BE2C (cell line): ENCODE results near the gene NME3.
"Not testable (repeated sequence)": the region's sequence is repeated elsewhere in the genome, so short reads cannot be mapped to it uniquely, and the experiment has no call there.

Experiments used
- DNase-seq: peaks from one replicate; pipeline ENCODE4 v3.0.0-alpha.2; 2020
- H3K27me3 ChIP-seq: fragments of 250-450 bp; sonication (Bioruptor Pico); 2 replicates; pipeline ENCODE4 v1.5.1; 2020; ENCODE audit warnings: mild to moderate bottlenecking
- H3K36me3 ChIP-seq: fragments of 250-450 bp; sonication (Bioruptor Pico); 2 replicates; pipeline ENCODE4 v1.5.1; 2020; ENCODE audit warnings: mild to moderate bottlenecking
- H3K4me1 ChIP-seq: fragments of 250-450 bp; sonication (Bioruptor Pico); 2 replicates; pipeline ENCODE4 v1.5.1; 2020
- H3K4me3 ChIP-seq: 2 replicates; pipeline ENCODE4 v1.5.1; 2011; ENCODE audit warnings: low read depth, low read length
- H3K9me3 ChIP-seq: fragments of 250-450 bp; sonication (Bioruptor Pico); 2 replicates; pipeline ENCODE4 v1.5.1; 2020
- CTCF ChIP-seq: IDR thresholded peaks from 2 replicates; pipeline ENCODE4 v1.5.1; 2012; ENCODE audit warnings: mild to moderate bottlenecking, low read depth, low read length

Gene NME3

GRCh38 chr16:1734816-1735215 is 36.5 kb downstream of the NME3 start:
- peaks cover 4% of the 10 kb centered on the region; the same call in 1 of the 2 replicates for H3K9me3 ChIP-seq
- no peak for DNase-seq
- no peaks in the 10 kb centered on the region for H3K4me1 ChIP-seq
- peaks cover 26% of the 10 kb centered on the region for H3K36me3 ChIP-seq
- no peak for TF ChIP-seq CTCF
- no peaks in the 10 kb centered on the region for H3K27me3 ChIP-seq
- H3K4me3 ChIP-seq = no peak overlapping the region

- Histone ChIP-seq H3K4me1 (no peaks in the 10 kb centered on the region), H3K4me3 (no peak overlapping the region), H3K36me3 (peaks cover 30% of the 10 kb centered on the region), H3K27me3 (no peaks in the 10 kb centered on the region), H3K9me3 (peaks cover 4% of the 10 kb centered on the region; the same call in 1 of the 2 replicates)
- no peak for TF ChIP-seq CTCF
- DNase-seq = no peak
Observed at GRCh38 chr16:1734123-1734522, 37.2 kb downstream of the NME3 start.

GRCh38 chr16:1732551-1732987 is 38.8 kb downstream of the NME3 start:
- not testable (repeated sequence) for H3K9me3 ChIP-seq, H3K27me3 ChIP-seq, DNase-seq, H3K4me1 ChIP-seq, H3K4me3 ChIP-seq
- H3K36me3 ChIP-seq = peaks cover 37% of the 10 kb centered on the region

- Histone ChIP-seq H3K4me1 (no peaks in the 10 kb centered on the region), H3K9me3 (peaks cover 4% of the 10 kb centered on the region; the same call in 1 of the 2 replicates), H3K4me3 (no peak overlapping the region), H3K36me3 (peaks cover 37% of the 10 kb centered on the region), H3K27me3 (no peaks in the 10 kb centered on the region)
- no peak for DNase-seq
- TF ChIP-seq CTCF = no peak
Observed at GRCh38 chr16:1732071-1732470, 39.3 kb downstream of the NME3 start.

GRCh38 chr16:1731603-1732002 is 39.7 kb downstream of the NME3 start:
- H3K36me3 ChIP-seq = peaks cover 37% of the 10 kb centered on the region

GRCh38 chr16:1731073-1731472 is 40.3 kb downstream of the NME3 start:
- Histone ChIP-seq H3K4me3 (no peak overlapping the region), H3K27me3 (no peaks in the 10 kb centered on the region), H3K36me3 (peaks cover 40% of the 10 kb centered on the region), H3K9me3 (peaks cover 4% of the 10 kb centered on the region; the same call in 1 of the 2 replicates), H3K4me1 (no peaks in the 10 kb centered on the region)
- no peak for DNase-seq
- TF ChIP-seq CTCF = no peak

More at GRCh38 chr16:1731603-1732002, 39.7 kb downstream of the NME3 start:
- H3K4me3 ChIP-seq = no peak overlapping the region
- H3K4me1 ChIP-seq = no peaks in the 10 kb centered on the region
- H3K9me3 ChIP-seq = peaks cover 4% of the 10 kb centered on the region; the same call in 1 of the 2 replicates
- DNase-seq = no peak
- no peak for TF ChIP-seq CTCF
- H3K27me3 ChIP-seq = no peaks in the 10 kb centered on the region

- no peak overlapping the region for H3K4me3 ChIP-seq
- H3K4me1 ChIP-seq = no peaks in the 10 kb centered on the region
- no peak for TF ChIP-seq CTCF
- H3K27me3 ChIP-seq = no peaks in the 10 kb centered on the region
- no peaks in the 10 kb centered on the region for H3K9me3 ChIP-seq
- H3K36me3 ChIP-seq = peaks cover 43% of the 10 kb centered on the region
- no peak for DNase-seq
Observed at GRCh38 chr16:1729445-1729844, 41.9 kb downstream of the NME3 start.
